Glutamatergic neuron (in vitro differentiated cells): ENCODE measurements around the gene SMCO1. TPM values are rescaled to one million over a fixed set of nuclear protein-coding genes. Genes with fewer than 3 reads are reported as not detected.

ENCODE experiments used
- DNase-seq: peaks from one replicate; pipeline ENCODE4 v3.0.0; 2022
- H3K27ac Mint-ChIP-seq: one replicate; pipeline ENCODE4 v1.8.0; 2020; ENCODE audit warnings: mild to moderate bottlenecking, mixed read lengths, inconsistent platforms; ENCODE audit not compliant: unreplicated experiment
- H3K27me3 Mint-ChIP-seq: one replicate; pipeline ENCODE4 v1.8.0; 2020; ENCODE audit warnings: mild to moderate bottlenecking, moderate library complexity, mixed read lengths, inconsistent platforms; ENCODE audit not compliant: unreplicated experiment
- H3K36me3 Mint-ChIP-seq: one replicate; pipeline ENCODE4 v1.8.0; 2020; ENCODE audit warnings: mild to moderate bottlenecking, mixed read lengths, inconsistent platforms; ENCODE audit not compliant: unreplicated experiment
- H3K4me1 Mint-ChIP-seq: one replicate; pipeline ENCODE4 v1.8.0; 2020; ENCODE audit warnings: mild to moderate bottlenecking, low read depth, mixed read lengths, inconsistent platforms; ENCODE audit not compliant: unreplicated experiment
- H3K4me3 Mint-ChIP-seq: one replicate; pipeline ENCODE4 v1.8.0; 2020; ENCODE audit warnings: mild to moderate bottlenecking, mixed read lengths, inconsistent platforms; ENCODE audit not compliant: unreplicated experiment
- H3K9me3 Mint-ChIP-seq: one replicate; pipeline ENCODE4 v1.8.0; 2020; ENCODE audit warnings: mild to moderate bottlenecking, moderate library complexity, mixed read lengths, inconsistent platforms; ENCODE audit not compliant: unreplicated experiment
- total RNA-seq: library from RNA; stranded (reverse); fragmentation: NEBNext Ultra II Directional; extraction: Animal tissue kit (Norgen Biotek cat#: 25700); gene quantifications from one replicate; pipeline ENCODE4 v1.2.1, GENCODE V29; 2021; ENCODE audit not compliant: unreplicated experiment
- TF ChIP-seq, protein P1 (sequence below): fragments of 200-600 bp; sonication (generic); IDR thresholded peaks from one replicate; pipeline ENCODE4 v1.5.0; 2021; ENCODE audit not compliant: partially characterized antibody, unreplicated experiment

The SMCO1 gene
- total RNA-seq, 1 donor from 2014 or later, result not detected

DNA sequence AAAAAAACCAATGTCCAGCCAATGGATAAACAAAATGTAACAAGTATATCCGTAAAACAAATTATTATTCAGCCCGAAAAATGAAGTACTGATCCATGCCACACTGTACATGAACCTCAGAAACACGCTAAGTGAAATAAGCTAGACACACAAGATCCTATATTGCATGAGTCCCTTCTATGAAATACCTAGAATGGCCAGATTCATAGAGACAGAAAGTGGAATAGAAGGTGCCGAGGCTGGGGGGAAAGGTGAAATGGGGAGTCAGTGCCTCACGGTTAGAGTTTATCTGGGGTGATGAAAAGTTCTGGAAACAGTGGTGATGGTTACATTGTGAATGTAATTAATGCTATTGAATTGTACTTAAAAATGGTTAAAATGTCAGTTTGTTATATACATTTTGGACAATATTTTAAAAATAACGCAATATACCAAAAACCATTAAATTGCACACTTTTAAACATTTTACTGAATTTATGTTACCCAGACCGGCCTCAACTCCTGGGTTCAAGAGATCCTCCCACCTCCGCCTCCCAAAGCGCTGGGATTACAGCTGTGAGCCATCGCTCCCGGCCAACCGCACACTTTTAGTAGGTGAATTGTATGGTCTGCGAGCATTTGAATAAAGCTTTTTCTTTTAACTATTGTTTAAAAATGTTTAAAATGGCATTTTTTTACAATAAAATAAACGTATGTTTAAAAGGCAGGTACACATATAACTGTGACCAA, 13.7 kb downstream of the SMCO1 start:
- peak overlapping the region; percentile 88 for H3K27ac Mint-ChIP-seq
- peaks cover 2% of the 10 kb centered on the region for H3K36me3 Mint-ChIP-seq
- peak; percentile 32 for DNase-seq
- H3K4me1 Mint-ChIP-seq, result peaks cover 6% of the 10 kb centered on the region
- TF ChIP-seq, protein P1, sequence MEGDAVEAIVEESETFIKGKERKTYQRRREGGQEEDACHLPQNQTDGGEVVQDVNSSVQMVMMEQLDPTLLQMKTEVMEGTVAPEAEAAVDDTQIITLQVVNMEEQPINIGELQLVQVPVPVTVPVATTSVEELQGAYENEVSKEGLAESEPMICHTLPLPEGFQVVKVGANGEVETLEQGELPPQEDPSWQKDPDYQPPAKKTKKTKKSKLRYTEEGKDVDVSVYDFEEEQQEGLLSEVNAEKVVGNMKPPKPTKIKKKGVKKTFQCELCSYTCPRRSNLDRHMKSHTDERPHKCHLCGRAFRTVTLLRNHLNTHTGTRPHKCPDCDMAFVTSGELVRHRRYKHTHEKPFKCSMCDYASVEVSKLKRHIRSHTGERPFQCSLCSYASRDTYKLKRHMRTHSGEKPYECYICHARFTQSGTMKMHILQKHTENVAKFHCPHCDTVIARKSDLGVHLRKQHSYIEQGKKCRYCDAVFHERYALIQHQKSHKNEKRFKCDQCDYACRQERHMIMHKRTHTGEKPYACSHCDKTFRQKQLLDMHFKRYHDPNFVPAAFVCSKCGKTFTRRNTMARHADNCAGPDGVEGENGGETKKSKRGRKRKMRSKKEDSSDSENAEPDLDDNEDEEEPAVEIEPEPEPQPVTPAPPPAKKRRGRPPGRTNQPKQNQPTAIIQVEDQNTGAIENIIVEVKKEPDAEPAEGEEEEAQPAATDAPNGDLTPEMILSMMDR, result no peak
- H3K4me3 Mint-ChIP-seq, result peak overlapping the region; percentile 96
- H3K9me3 Mint-ChIP-seq, result peaks cover 14% of the 10 kb centered on the region
- peaks cover 4% of the 10 kb centered on the region for H3K27me3 Mint-ChIP-seq

DNA sequence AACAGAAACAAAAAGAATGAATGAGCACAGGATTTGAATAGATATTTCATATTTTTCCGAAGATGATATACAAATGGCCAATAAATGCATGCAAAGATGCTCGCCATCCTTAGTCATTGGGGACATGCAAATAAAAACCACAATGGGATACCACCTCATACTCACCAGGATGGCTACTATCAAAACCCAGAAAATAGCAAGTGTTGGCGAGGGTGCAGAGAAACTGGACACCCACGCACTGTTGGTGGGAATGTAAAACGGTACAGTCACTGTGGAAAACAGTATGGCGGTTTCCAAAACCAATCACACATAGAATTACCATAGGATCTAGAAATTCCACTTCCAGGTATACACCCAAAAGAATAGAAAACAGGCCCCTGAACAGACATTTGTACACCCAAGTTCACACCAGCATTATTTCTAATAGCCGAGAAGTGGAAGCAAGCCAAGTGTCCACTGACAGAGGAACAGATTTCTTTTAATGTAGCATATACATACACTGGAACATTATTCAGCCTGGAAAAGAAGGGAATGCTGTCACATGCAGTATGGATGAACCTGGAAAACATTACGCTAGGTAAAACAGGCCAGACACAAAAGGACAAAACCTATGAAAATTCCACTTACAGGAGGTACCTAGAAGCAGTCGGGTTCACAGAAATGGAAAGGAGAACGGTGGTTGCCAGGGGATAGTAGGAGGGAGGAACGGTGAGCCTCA, 15.2 kb downstream of the SMCO1 start:
- H3K4me3 Mint-ChIP-seq, result peak overlapping the region; percentile 96
- peaks cover 12% of the 10 kb centered on the region for H3K9me3 Mint-ChIP-seq
- H3K4me1 Mint-ChIP-seq, result peaks cover 6% of the 10 kb centered on the region
- TF ChIP-seq, protein P1, result no peak
- peak overlapping the region; percentile 88 for H3K27ac Mint-ChIP-seq
- no peaks in the 10 kb centered on the region for H3K36me3 Mint-ChIP-seq
- peaks cover 4% of the 10 kb centered on the region for H3K27me3 Mint-ChIP-seq
- DNase-seq, result no peak

DNA sequence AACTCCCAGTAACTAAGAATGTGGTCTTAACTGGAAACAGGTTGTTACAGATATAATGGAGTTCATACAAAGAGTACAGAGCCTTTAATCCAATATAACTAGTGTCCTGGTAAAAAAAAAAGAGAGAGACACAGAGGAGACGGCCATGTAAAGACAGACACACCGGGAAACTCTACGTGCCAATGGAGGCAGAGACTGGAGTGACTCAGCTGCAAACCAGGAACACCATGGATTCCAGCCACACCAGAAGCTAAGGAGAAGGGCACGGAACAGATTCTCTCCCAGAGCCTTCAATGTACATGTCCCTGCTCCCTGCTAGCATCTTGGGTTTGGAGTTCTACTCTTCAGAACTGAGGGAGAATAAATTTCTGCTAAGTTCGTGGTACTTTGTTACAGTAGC, 16.1 kb downstream of the SMCO1 start:
- no peak for DNase-seq
- peaks cover 10% of the 10 kb centered on the region for H3K9me3 Mint-ChIP-seq
- H3K27ac Mint-ChIP-seq, result no peak overlapping the region
- no peaks in the 10 kb centered on the region for H3K36me3 Mint-ChIP-seq
- H3K27me3 Mint-ChIP-seq, result peaks cover 4% of the 10 kb centered on the region
- peak overlapping the region; percentile 96 for H3K4me3 Mint-ChIP-seq
- TF ChIP-seq, protein P1, result no peak
- peaks cover 6% of the 10 kb centered on the region for H3K4me1 Mint-ChIP-seq

DNA sequence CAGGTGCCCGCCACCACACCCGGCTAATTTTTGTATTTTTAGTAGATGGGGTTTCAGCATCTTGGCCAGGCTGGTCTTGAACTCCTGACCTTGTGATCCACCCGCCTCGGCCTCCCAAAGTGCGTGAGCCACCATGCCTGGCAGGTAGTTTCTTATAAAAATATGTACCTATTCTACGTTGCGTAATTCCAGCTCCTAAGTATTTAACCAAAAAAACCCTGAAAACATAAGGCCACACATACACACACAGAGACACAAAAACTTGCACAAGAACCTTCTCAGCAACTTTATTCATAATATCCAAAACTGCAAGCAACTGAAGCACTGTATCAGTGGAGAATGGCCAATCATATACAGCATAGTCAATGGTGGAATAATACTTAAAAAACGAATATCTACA, 16.8 kb downstream of the SMCO1 start:
- H3K27ac Mint-ChIP-seq, result no peak overlapping the region
- no peaks in the 10 kb centered on the region for H3K36me3 Mint-ChIP-seq
- TF ChIP-seq, protein P1, result no peak
- H3K4me1 Mint-ChIP-seq, result peaks cover 6% of the 10 kb centered on the region
- peaks cover 4% of the 10 kb centered on the region for H3K27me3 Mint-ChIP-seq
- peaks cover 10% of the 10 kb centered on the region for H3K9me3 Mint-ChIP-seq
- no peak for DNase-seq
- no peak overlapping the region for H3K4me3 Mint-ChIP-seq

DNA sequence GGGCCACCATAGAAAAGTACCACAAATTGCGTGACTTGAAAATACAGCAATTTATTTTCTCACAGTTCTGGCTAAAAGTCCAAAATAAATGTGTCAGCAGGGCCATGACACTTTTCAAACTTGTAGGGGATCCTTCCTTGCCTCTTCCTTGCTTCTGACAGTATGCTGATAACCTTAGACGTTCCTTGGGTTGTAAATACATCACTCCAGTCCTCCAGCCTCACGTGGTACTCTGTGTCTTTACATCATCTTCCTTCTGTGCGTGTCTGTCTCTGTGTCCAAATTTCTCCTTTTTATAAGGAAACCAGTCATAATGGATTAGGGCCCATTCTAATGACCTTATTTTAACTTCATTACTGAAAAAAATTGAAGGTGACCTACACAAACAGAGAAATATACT, 19.0 kb downstream of the SMCO1 start:
- no peak overlapping the region for H3K27ac Mint-ChIP-seq
- no peak overlapping the region for H3K4me3 Mint-ChIP-seq
- H3K9me3 Mint-ChIP-seq, result peaks cover 4% of the 10 kb centered on the region
- peaks cover 2% of the 10 kb centered on the region for H3K27me3 Mint-ChIP-seq
- TF ChIP-seq, protein P1, result no peak
- DNase-seq, result no peak
- H3K36me3 Mint-ChIP-seq, result no peaks in the 10 kb centered on the region
- H3K4me1 Mint-ChIP-seq, result peaks cover 6% of the 10 kb centered on the region
